Measurements from ENCODE around the gene NOS3. TPM values are rescaled to one million over a fixed set of nuclear protein-coding genes. Genes with fewer than 3 reads are reported as not detected.

NOS3 gene
- total and polyA plus RNA-seq, 2 donors (not counting 3 experiments of a cell fraction or from before 2014, with no cell fraction given) = 82.8 to 95.1 TPM

- no peaks in the 10 kb centered on the region for H3K79me2 ChIP-seq (ENCODE audit: control insufficient read depth, insufficient read depth, low read length)
- intact Hi-C loops (cut with micrococcal nuclease) = no loop called here
- H3K27me3 ChIP-seq (ENCODE audit: control insufficient read depth in 2 of 2, insufficient read depth in 2 of 2, low read length in 2 of 2) = no peaks in the 10 kb centered on the region
- no peak overlapping the region for H3K27ac ChIP-seq (ENCODE audit: insufficient read depth, low read depth, low read length)
- ChIA-PET POLR2A (no interaction called here), CTCF (interaction anchor here (0.7 to 9.4 kb wide), 4 partner anchors 11 to 19 kb away, joined by 3 to 107 read pairs (median 5); partner anchors contain the start of gene ATG9B)
- TF ChIP-seq CTCF (IDR thresholded peaks at IDR 0.05; ENCODE audit: extremely low read depth in 1 of 2, insufficient read depth in 1 of 2, low read depth in 1 of 2, low read length in 2 of 2) (no peak), EZH2 (IDR thresholded peaks at IDR 0.05; ENCODE audit: borderline replicate concordance, low read depth, low read length, severe bottlenecking) (no peak), POLR2A (IDR thresholded peaks at IDR 0.05; ENCODE audit: low read depth, low read length) (no peak), POLR2AphosphoS5 (IDR thresholded peaks at IDR 0.05; ENCODE audit: insufficient read depth, low read depth, low read length) (no peak), JUN (IDR thresholded peaks at IDR 0.05; ENCODE audit: borderline replicate concordance, insufficient read depth, insufficient read length, low read depth) (no peak), GATA2 (IDR thresholded peaks at IDR 0.05; ENCODE audit: insufficient read depth, insufficient read length, low read depth, low read length) (no peak), FOS (IDR thresholded peaks at IDR 0.05; ENCODE audit: borderline replicate concordance, insufficient read depth, low read length) (no peak), MYC (IDR thresholded peaks at IDR 0.05; ENCODE audit: low read depth, low read length) (no peak), MAX (IDR thresholded peaks at IDR 0.05; ENCODE audit: insufficient read depth, insufficient read length) (no peak)
- no peak overlapping the region for H3K4me3 ChIP-seq (replicated peaks in 1 of 3; ENCODE audit: insufficient read depth in 1 of 3, low read depth in 1 of 3, low read length in 3 of 3)
- H2AFZ ChIP-seq (ENCODE audit: low read depth, low read length) = no peak overlapping the region
- no peaks in the 10 kb centered on the region for H3K9me1 ChIP-seq (replicated peaks; ENCODE audit: control insufficient read depth, extremely low read depth, insufficient read depth, low read length)
- no peak overlapping the region for H3K9ac ChIP-seq (replicated peaks; ENCODE audit: extremely low read depth, insufficient read depth, low read length)
- BruUV-seq (replicated peaks) = no TSS peak
- dilution Hi-C loops (cut with MboI; ENCODE audit: extremely low pct_ligation_motif_present, low sequenced_read_pairs) = no loop called here
- no peak for DNase-seq (ENCODE audit: low read depth, low spot score)
- peaks cover 52% of the 10 kb centered on the region for H3K4me1 ChIP-seq (ENCODE audit: control insufficient read depth, extremely low read depth, insufficient read depth, low read length)
- H3K4me2 ChIP-seq (ENCODE audit: insufficient read depth, low read length) = no peak overlapping the region
- no peaks in the 10 kb centered on the region for H3K9me3 ChIP-seq (replicated peaks; ENCODE audit: control insufficient read depth, insufficient read depth, low read length)
- no peak for FAIRE-seq
- H4K20me1 ChIP-seq (replicated peaks; ENCODE audit: control insufficient read depth, extremely low read depth, insufficient read depth, low read length) = no peaks in the 10 kb centered on the region
- H3K36me3 ChIP-seq (ENCODE audit: control insufficient read depth in 2 of 2, extremely low read depth in 1 of 2, insufficient read depth in 2 of 2, low read length in 2 of 2) = peaks cover 0 to 32% of the 10 kb centered on the region in 2 experiments
These were observed 14.7 kb downstream of the NOS3 start for GRCh38 chr7:151005566-151005965.
